Keratinocyte (primary cell): ENCODE measurements around the gene PCP4L1. TPM values are rescaled to one million over a fixed set of nuclear protein-coding genes. Genes with fewer than 3 reads are reported as not detected.

Experiments
- DNase-seq: peaks from one replicate; pipeline ENCODE4 v3.0.0-alpha.2; 2011; ENCODE audit warnings: low read depth, missing footprints, low spot score
- FAIRE-seq: peaks from 2 replicates; lab custom pipeline; 2011; peaks lifted over from hg19 to GRCh38; lab: Jason Lieb, UNC
- H2AFZ ChIP-seq: 2 replicates; pipeline ENCODE4 v1.6.0; 2012; ENCODE audit warnings: low read length, control low read depth, inconsistent platforms; ENCODE audit not compliant: control insufficient read depth
- H3K27ac ChIP-seq: 2 replicates; pipeline ENCODE4 v1.5.1; 2011; ENCODE audit warnings: low read length; ENCODE audit not compliant: control insufficient read depth, insufficient read depth
- H3K27me3 ChIP-seq: 3 replicates; pipeline ENCODE4 v1.6.0; 2011; ENCODE audit warnings: low read length; ENCODE audit not compliant: control insufficient read depth, insufficient read depth; ENCODE audit errors: extremely low read depth
- H3K36me3 ChIP-seq, 2 experiments: 2 replicates in 1 of 2; 3 replicates in 1 of 2; pipeline ENCODE4 v1.5.1; 2011; ENCODE audit warnings: low read length in 2 of 2, mild to moderate bottlenecking in 1 of 2; ENCODE audit not compliant: control insufficient read depth in 2 of 2, insufficient read depth in 2 of 2; ENCODE audit errors: extremely low read depth in 1 of 2
- H3K4me1 ChIP-seq: 3 replicates; pipeline ENCODE4 v1.5.1; 2011; ENCODE audit warnings: low read length; ENCODE audit not compliant: control insufficient read depth, insufficient read depth; ENCODE audit errors: extremely low read depth
- H3K4me2 ChIP-seq: 3 replicates; pipeline ENCODE4 v1.6.0; 2011; ENCODE audit warnings: low read depth, low read length; ENCODE audit not compliant: control insufficient read depth, insufficient read depth; ENCODE audit errors: extremely low read depth
- H3K4me3 ChIP-seq, 3 experiments: fragments of 200-600 bp in 1 of 3; sonication (generic) in 1 of 3; 2 replicates in 2 of 3; 3 replicates in 1 of 3; pipeline ENCODE4 v1.5.1; 2011 to 2016; ENCODE audit warnings: low read length in 3 of 3, mild to moderate bottlenecking in 3 of 3, control low read depth in 2 of 3, inconsistent platforms in 1 of 3, low read depth in 1 of 3, mixed read lengths in 1 of 3, mixed run types in 1 of 3, moderate library complexity in 1 of 3; ENCODE audit not compliant: control insufficient read depth in 2 of 3, insufficient read depth in 2 of 3; ENCODE audit errors: extremely low read depth in 1 of 3
- H3K79me2 ChIP-seq: 2 replicates; pipeline ENCODE4 v1.6.0; 2012; ENCODE audit warnings: low read length; ENCODE audit not compliant: control insufficient read depth, insufficient read depth
- H3K9ac ChIP-seq: 3 replicates; pipeline ENCODE4 v1.6.0; 2011; ENCODE audit warnings: low read length; ENCODE audit not compliant: control insufficient read depth, insufficient read depth; ENCODE audit errors: extremely low read depth
- H3K9me1 ChIP-seq: 3 replicates; pipeline ENCODE4 v1.6.0; 2011; ENCODE audit warnings: low read length; ENCODE audit not compliant: control insufficient read depth, insufficient read depth; ENCODE audit errors: extremely low read depth
- H3K9me3 ChIP-seq: 2 replicates; pipeline ENCODE4 v1.5.1; 2012; ENCODE audit warnings: low read depth, low read length; ENCODE audit not compliant: control insufficient read depth
- H4K20me1 ChIP-seq: 3 replicates; pipeline ENCODE4 v1.6.0; 2011; ENCODE audit warnings: low read length; ENCODE audit not compliant: control insufficient read depth, insufficient read depth; ENCODE audit errors: extremely low read depth
- EZH2 ChIP-seq: IDR thresholded peaks from one replicate; pipeline ENCODE4 v1.6.1; 2012; ENCODE audit warnings: inconsistent platforms, mild to moderate bottlenecking, low read length, moderate library complexity
- dilution Hi-C: fragments of 300-500 bp; cut with MboI; formaldehyde crosslinking; loops from one replicate; pipeline ENCODE4 v1.7.0; 2020; ENCODE audit warnings: low sequenced_read_pairs; ENCODE audit not compliant: extremely low pct_ligation_motif_present
- polyA plus RNA-seq, 5 experiments: library from polyadenylated mRNA; depleted of rRNA in 3 of 5; stranded (reverse) in 3 of 5; stranded (forward) in 1 of 5; unstranded in 1 of 5; fragments of >200 nt; gene quantifications; 1 replicate in 1 of 5; 2 replicates in 3 of 5; 3 replicates in 1 of 5; pipeline versions ENCODE4 v1.2.1 to v1.2.3, GENCODE V29; 2011 to 2012; ENCODE audit warnings: missing spikeins in 2 of 5, low read depth in 1 of 5, low replicate concordance in 1 of 5
- TF ChIP-seq, protein P1 (sequence below), 3 experiments: IDR thresholded peaks in 1 of 3; conservative IDR thresholded peaks in 1 of 3; optimal IDR thresholded peaks in 1 of 3; 2 replicates in 2 of 3; 3 replicates in 1 of 3; pipeline versions ENCODE3 to v1.5.1; 2011; ENCODE audit warnings: low read length in 3 of 3, mild to moderate bottlenecking in 3 of 3, moderate library complexity in 2 of 3, control low read depth in 1 of 3, inconsistent platforms in 1 of 3; ENCODE audit not compliant: insufficient read depth in 2 of 3; ENCODE audit errors: extremely low read depth in 1 of 3

Gene PCP4L1
- polyA plus RNA-seq, 1 donor (not counting 4 experiments of a cell fraction or from before 2014, with no cell fraction given) = 0.04 TPM

DNA sequence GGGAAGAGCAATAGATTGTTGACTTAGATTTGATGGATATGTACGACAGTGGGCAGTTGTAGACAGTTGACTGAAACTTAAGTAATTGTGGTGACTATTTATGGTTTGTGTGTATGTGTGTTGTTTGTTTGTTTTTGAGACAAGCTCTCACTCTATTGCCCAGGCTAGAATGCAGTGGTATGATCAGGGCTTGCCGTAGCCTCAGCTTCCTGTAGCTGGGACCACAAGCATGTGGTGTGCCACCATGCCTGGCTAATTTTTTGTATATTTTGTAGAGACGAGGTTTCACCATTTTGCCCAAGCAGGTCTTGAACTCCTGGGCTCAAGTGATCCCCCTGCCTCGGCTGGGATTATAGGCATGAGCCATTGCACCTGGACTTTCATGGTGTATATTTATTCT, 65.5 kb downstream of the PCP4L1 start:
- peaks cover 9% of the 10 kb centered on the region for H3K79me2 ChIP-seq
- no peak overlapping the region for H3K4me3 ChIP-seq
- H2AFZ ChIP-seq = no peak overlapping the region
- no peak for TF ChIP-seq EZH2
- TF ChIP-seq, protein P1, sequence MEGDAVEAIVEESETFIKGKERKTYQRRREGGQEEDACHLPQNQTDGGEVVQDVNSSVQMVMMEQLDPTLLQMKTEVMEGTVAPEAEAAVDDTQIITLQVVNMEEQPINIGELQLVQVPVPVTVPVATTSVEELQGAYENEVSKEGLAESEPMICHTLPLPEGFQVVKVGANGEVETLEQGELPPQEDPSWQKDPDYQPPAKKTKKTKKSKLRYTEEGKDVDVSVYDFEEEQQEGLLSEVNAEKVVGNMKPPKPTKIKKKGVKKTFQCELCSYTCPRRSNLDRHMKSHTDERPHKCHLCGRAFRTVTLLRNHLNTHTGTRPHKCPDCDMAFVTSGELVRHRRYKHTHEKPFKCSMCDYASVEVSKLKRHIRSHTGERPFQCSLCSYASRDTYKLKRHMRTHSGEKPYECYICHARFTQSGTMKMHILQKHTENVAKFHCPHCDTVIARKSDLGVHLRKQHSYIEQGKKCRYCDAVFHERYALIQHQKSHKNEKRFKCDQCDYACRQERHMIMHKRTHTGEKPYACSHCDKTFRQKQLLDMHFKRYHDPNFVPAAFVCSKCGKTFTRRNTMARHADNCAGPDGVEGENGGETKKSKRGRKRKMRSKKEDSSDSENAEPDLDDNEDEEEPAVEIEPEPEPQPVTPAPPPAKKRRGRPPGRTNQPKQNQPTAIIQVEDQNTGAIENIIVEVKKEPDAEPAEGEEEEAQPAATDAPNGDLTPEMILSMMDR (optimal IDR thresholded peaks at IDR 0.05 in 1 of 3, IDR thresholded peaks at IDR 0.05 in 1 of 3, conservative IDR thresholded peaks at IDR 0.05 in 1 of 3; ENCODE audit: extremely low read depth in 1 of 3, insufficient read depth in 2 of 3, low read length in 3 of 3) = no peak
- H3K9ac ChIP-seq = no peak overlapping the region
- no peaks in the 10 kb centered on the region for H3K4me1 ChIP-seq
- H3K36me3 ChIP-seq = peaks cover 9 to 16% of the 10 kb centered on the region in 2 experiments
- H3K9me3 ChIP-seq = no peaks in the 10 kb centered on the region
- FAIRE-seq (no peak), DNase-seq (no peak)
- no peak overlapping the region for H3K4me2 ChIP-seq
- no peaks in the 10 kb centered on the region for H3K9me1 ChIP-seq
- H3K27ac ChIP-seq = no peak overlapping the region
- H4K20me1 ChIP-seq = no peaks in the 10 kb centered on the region
- dilution Hi-C loops = no loop called here
- H3K27me3 ChIP-seq = no peaks in the 10 kb centered on the region

DNA sequence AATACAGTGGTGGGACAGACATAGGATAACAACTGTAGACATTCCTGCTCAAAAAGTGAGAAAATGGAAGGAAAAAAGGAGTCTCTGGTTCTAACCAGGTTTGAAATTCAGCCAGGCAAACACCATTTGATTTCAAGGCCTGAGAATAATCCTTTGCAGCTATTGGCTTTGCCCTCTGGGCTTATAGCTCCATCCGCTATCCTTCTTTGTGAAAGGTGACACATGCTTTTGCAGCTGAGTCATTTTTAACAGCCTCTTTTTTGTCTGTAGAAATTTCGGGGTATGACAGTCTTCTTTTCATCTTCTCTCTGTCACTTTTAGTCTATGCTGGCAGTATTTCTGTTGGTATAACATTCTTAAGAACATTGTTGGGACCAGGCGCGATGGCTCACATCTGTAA, 71.8 kb downstream of the PCP4L1 start:
- DNase-seq (no peak), FAIRE-seq (no peak)
- H3K36me3 ChIP-seq = peaks cover 9 to 17% of the 10 kb centered on the region in 2 experiments
- H3K9me1 ChIP-seq = no peaks in the 10 kb centered on the region
- no peaks in the 10 kb centered on the region for H4K20me1 ChIP-seq
- no peak overlapping the region for H3K4me2 ChIP-seq
- H3K79me2 ChIP-seq = no peaks in the 10 kb centered on the region
- no peaks in the 10 kb centered on the region for H3K27me3 ChIP-seq
- H3K27ac ChIP-seq = no peak overlapping the region
- H3K4me1 ChIP-seq = peaks cover 6% of the 10 kb centered on the region
- TF ChIP-seq, protein P1 (optimal IDR thresholded peaks at IDR 0.05 in 1 of 3, IDR thresholded peaks at IDR 0.05 in 1 of 3, conservative IDR thresholded peaks at IDR 0.05 in 1 of 3; ENCODE audit: extremely low read depth in 1 of 3, insufficient read depth in 2 of 3, low read length in 3 of 3) = no peak
- TF ChIP-seq EZH2 = no peak
- no peak overlapping the region for H3K4me3 ChIP-seq
- no peak overlapping the region for H2AFZ ChIP-seq
- dilution Hi-C loops = no loop called here
- no peaks in the 10 kb centered on the region for H3K9me3 ChIP-seq
- H3K9ac ChIP-seq = no peak overlapping the region
